ENCODE results near the gene CNPY2. TPM values are rescaled to one million over a fixed set of nuclear protein-coding genes. Genes with fewer than 3 reads are reported as not detected.
"Not testable (repeated sequence)": the region's sequence is repeated elsewhere in the genome, so short reads cannot be mapped to it uniquely, and the experiment has no call there.

CNPY2 gene
- total RNA-seq, 1 donor from 2014 or later, result 65.6 TPM

GRCh38 chr12:56297400-56297799, 18.4 kb downstream of the CNPY2 start:
- TF ChIP-seq CTCF (IDR thresholded peaks at IDR 0.05), result no peak
- no peak for TF ChIP-seq POLR2AphosphoS5 (IDR thresholded peaks at IDR 0.05; ENCODE audit: insufficient read depth in 1 of 2, low read depth in 1 of 2)
- TF ChIP-seq POLR2A (IDR thresholded peaks at IDR 0.05), result no peak
- intact Hi-C loops (cut with DNase I), result no loop called here
- no peaks in the 10 kb centered on the region for H3K27me3 ChIP-seq
- no peak for DNase-seq (ENCODE audit: extremely low spot score in 2 of 2)
- no peak overlapping the region for H3K4me3 ChIP-seq
- no peaks in the 10 kb centered on the region for H3K9me3 ChIP-seq
- H3K27ac ChIP-seq, result no peak overlapping the region
- H3K36me3 ChIP-seq, result no peaks in the 10 kb centered on the region
- peaks cover 66% of the 10 kb centered on the region for H3K4me1 ChIP-seq

GRCh38 chr12:56296295-56296694, 19.5 kb downstream of the CNPY2 start:
- DNase-seq (ENCODE audit: extremely low spot score in 2 of 2), result no peak
- Histone ChIP-seq H3K4me1 (peaks cover 65% of the 10 kb centered on the region), H3K27ac (no peak overlapping the region), H3K36me3 (no peaks in the 10 kb centered on the region), H3K9me3 (no peaks in the 10 kb centered on the region), H3K4me3 (no peak overlapping the region), H3K27me3 (no peaks in the 10 kb centered on the region)
- TF ChIP-seq POLR2AphosphoS5 (IDR thresholded peaks at IDR 0.05; ENCODE audit: insufficient read depth in 1 of 2, low read depth in 1 of 2), result no peak
- TF ChIP-seq POLR2A (IDR thresholded peaks at IDR 0.05), result no peak
- no peak for TF ChIP-seq CTCF (IDR thresholded peaks at IDR 0.05)
- intact Hi-C loops (cut with DNase I), result no loop called here

DNA sequence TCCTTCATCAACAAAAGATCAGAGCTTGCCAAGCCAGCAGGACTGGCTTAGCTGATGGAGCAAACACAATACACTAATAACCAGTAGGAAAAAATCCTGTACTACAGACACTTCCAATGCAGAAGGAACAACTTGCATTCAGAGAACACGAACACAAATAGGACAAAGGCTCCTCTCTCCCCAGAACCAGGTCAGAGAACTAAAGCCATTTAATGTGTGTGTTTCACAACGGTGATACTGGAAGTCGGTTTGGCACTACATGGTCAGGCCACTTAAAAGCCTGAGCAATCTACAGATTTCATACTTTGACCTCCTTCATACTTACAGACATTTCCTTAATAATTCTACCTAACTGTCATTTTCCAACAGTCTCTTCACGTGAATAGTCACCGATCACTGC, 22.0 kb downstream of the CNPY2 start:
- Histone ChIP-seq H3K9me3 (no peaks in the 10 kb centered on the region), H3K4me1 (peaks cover 48% of the 10 kb centered on the region), H3K27me3 (no peaks in the 10 kb centered on the region), H3K4me3 (no peak overlapping the region), H3K27ac (no peak overlapping the region), H3K36me3 (no peaks in the 10 kb centered on the region)
- no peak for DNase-seq (ENCODE audit: extremely low spot score in 2 of 2)
- intact Hi-C loops (cut with DNase I), result no loop called here
- TF ChIP-seq POLR2A (IDR thresholded peaks at IDR 0.05) (no peak), CTCF (IDR thresholded peaks at IDR 0.05) (no peak)

DNA sequence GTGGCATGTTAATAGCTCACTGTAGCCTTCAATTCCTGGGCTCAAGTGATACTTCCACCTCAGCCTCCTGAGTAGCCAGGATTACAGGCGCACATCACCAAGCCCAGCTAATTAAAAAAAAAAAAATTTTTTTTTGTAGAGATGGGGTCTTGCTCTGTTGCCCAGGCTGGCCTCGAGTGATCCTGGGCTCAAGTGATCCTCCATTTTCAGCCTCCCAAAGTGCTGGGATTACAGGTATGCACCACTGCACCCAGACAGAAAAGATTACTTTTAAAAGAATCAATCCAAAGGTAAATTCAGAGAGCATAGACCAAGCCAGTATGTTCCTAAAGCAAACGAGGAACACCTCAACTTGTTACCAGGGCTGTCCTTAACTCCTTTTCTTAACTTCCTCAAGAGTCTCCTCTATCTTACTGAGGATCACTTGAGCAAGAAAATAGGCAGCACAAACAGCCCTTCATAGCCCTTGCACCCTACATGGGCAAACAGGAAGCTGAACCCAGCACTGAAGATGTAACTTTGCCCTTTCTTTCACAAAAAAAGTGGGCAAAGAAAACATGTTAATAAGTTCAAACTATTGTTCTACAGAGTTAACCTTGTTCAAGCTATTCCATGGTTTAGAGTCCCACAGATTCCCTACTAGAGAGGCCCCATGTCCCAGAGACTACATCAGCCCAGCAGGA, 26.9 kb downstream of the CNPY2 start:
- DNase-seq (ENCODE audit: extremely low spot score in 2 of 2), result no peak
- intact Hi-C loops (cut with DNase I), result no loop called here
- Histone ChIP-seq H3K4me3 (no peak overlapping the region), H3K36me3 (peaks cover 0 to 12% of the 10 kb centered on the region in 2 donors), H3K4me1 (peaks cover 37% of the 10 kb centered on the region), H3K27me3 (no peaks in the 10 kb centered on the region), H3K27ac (no peak overlapping the region), H3K9me3 (no peaks in the 10 kb centered on the region)
- TF ChIP-seq POLR2A (IDR thresholded peaks at IDR 0.05) (no peak), CTCF (IDR thresholded peaks at IDR 0.05) (no peak), POLR2AphosphoS5 (IDR thresholded peaks at IDR 0.05; ENCODE audit: insufficient read depth in 1 of 2, low read depth in 1 of 2) (no peak)

DNA sequence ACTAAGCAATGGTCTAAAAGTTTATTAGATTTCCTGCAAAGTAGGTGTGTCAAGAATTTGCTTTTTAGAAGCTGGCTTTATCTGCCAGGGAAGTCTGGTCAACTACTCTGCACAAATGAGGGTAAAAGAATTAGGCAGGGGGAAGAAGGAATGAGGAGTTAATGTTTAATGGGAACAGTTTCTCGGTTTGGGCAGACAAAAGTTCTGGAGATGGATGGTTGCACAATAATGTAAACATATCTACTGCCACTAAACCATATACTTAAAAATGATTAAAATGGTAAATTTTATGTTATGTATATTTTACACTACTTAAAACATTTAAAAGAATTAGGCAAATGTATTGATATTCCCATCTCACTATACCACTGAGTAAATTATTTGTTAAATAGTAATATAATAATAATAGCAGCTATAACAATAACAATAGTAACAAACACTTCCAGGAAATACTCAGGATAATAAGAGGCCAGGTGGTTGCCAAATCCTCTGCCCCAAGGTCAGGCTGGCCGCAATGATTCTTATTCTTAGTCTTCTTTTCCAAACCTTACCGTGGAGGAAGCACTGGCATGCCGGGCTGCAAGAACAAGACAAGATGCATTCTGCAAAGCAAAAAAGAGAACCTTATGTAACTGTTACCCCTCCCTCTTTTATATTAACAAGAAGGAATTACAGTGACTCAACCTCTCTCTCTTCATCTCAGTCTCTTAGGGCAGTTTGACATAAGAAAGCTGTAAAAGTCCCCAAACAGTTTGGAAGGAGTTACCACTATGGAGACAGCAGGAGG, 29.6 kb downstream of the CNPY2 start:
- H3K36me3 ChIP-seq, result peaks cover 0 to 38% of the 10 kb centered on the region in 2 donors
- TF ChIP-seq POLR2A (IDR thresholded peaks at IDR 0.05) (no peak), POLR2AphosphoS5 (IDR thresholded peaks at IDR 0.05; ENCODE audit: insufficient read depth in 1 of 2, low read depth in 1 of 2) (no peak), CTCF (IDR thresholded peaks at IDR 0.05) (no peak)
- H3K9me3 ChIP-seq, result no peaks in the 10 kb centered on the region
- H3K4me1 ChIP-seq, result peaks cover 17% of the 10 kb centered on the region
- no peak overlapping the region for H3K4me3 ChIP-seq
- no peak for DNase-seq (ENCODE audit: extremely low spot score in 2 of 2)
- H3K27ac ChIP-seq, result peak overlapping the region; percentile 24
- intact Hi-C loops (cut with DNase I), result no loop called here
- H3K27me3 ChIP-seq, result no peaks in the 10 kb centered on the region

DNA sequence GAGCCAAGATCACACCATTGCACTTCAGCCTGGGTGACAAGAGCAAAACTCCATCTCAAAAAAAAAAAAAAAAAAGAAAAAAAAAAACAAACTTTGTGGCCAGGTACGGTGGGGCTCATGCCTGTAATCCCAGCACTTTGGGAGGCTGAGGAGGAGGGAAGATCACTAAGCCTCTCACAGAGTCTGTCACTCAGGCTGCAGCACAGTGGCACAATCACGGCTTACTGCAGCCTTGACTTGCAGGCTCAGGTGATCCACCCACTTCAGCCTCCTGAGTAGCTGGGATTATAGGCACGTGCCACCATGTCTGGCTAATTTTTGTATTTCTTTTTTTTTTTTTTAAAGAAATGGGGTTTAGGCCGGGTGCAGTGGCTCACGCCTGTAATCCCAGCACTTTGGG, 31.5 kb downstream of the CNPY2 start:
- H3K36me3 ChIP-seq, result peaks cover 0 to 58% of the 10 kb centered on the region in 2 donors
- H3K4me1 ChIP-seq, result peaks cover 17% of the 10 kb centered on the region
- H3K27me3 ChIP-seq; intact Hi-C loops (cut with DNase I); H3K9me3 ChIP-seq; H3K4me3 ChIP-seq; DNase-seq (ENCODE audit: extremely low spot score in 2 of 2); H3K27ac ChIP-seq: not testable (repeated sequence)
